PC-3 (cell line): Measurements from ENCODE around the gene AGO1. TPM values are rescaled to one million over a fixed set of nuclear protein-coding genes. Genes with fewer than 3 reads are reported as not detected.

Experiments
- ATAC-seq: fragments of 200-7000 bp; cut with Tn5 transposase; 2 replicates; pipeline ENCODE4 v1.9.1; 2020; ENCODE audit warnings: mild to moderate bottlenecking, moderate library complexity
- BruUV-seq: library from RNA; stranded (reverse); fragments of 400-500 nt; replicated peaks from 2 replicates; lab custom pipeline; 2021; lab: Mats Ljungman, UMichigan
- CTCF ChIA-PET: fragments of 300-600 bp; sonication (Branson Sonifier 250); formaldehyde crosslinking; loops from one replicate; lab custom pipeline; 2022; ENCODE audit warnings: antibody characterized with exemption; lab: Charles Lee
- POLR2A ChIA-PET: fragments of 300-600 bp; sonication (Branson Sonifier 250); formaldehyde crosslinking; loops from one replicate; lab custom pipeline; 2022; ENCODE audit warnings: antibody characterized with exemption; ENCODE audit not compliant: unreplicated experiment; lab: Charles Lee
- DNase-seq: peaks from one replicate; pipeline ENCODE4 v3.0.0-alpha.2; 2015
- H2AFZ ChIP-seq: fragments of 300-600 bp; sonication (generic); 2 replicates; pipeline ENCODE4 v1.6.0; 2016; ENCODE audit warnings: antibody characterized with exemption, low read length
- H3F3A ChIP-seq: fragments of 300-600 bp; sonication (generic); one replicate; pipeline ENCODE4 v1.6.0; 2017; ENCODE audit warnings: antibody characterized with exemption, low read length, control low read depth, mild to moderate bottlenecking; ENCODE audit not compliant: unreplicated experiment
- H3K27ac ChIP-seq: fragments of 300-600 bp; sonication (generic); 2 replicates; pipeline ENCODE4 v1.5.1; 2016; ENCODE audit warnings: mild to moderate bottlenecking, low read length
- H3K27me3 ChIP-seq: fragments of 300-600 bp; sonication (generic); 2 replicates; pipeline ENCODE4 v1.6.1; 2016; ENCODE audit warnings: low read length, mixed read lengths
- H3K36me3 ChIP-seq: fragments of 300-600 bp; sonication (generic); 2 replicates; pipeline ENCODE4 v1.6.1; 2016; ENCODE audit warnings: low read depth, mixed run types, low read length, mixed read lengths
- H3K4me1 ChIP-seq: fragments of 300-600 bp; sonication (generic); 2 replicates; pipeline ENCODE4 v1.5.1; 2016; ENCODE audit warnings: low read length; ENCODE audit not compliant: insufficient read depth
- H3K4me2 ChIP-seq: fragments of 300-600 bp; sonication (generic); 2 replicates; pipeline ENCODE4 v1.6.0; 2016; ENCODE audit warnings: low read length
- H3K4me3 ChIP-seq: fragments of 300-600 bp; sonication (generic); 2 replicates; pipeline ENCODE4 v1.5.1; 2016; ENCODE audit warnings: mild to moderate bottlenecking, low read length, mixed read lengths
- H3K79me2 ChIP-seq: fragments of 300-600 bp; sonication (generic); 2 replicates; pipeline ENCODE4 v1.6.1; 2017; ENCODE audit warnings: low read length, mixed read lengths
- H3K9ac ChIP-seq: fragments of 300-600 bp; sonication (generic); 2 replicates; pipeline ENCODE4 v1.6.0; 2016; ENCODE audit warnings: mild to moderate bottlenecking, low read length
- H3K9me2 ChIP-seq: fragments of 300-600 bp; sonication (generic); replicated peaks from 2 replicates; pipeline ENCODE4 v1.6.1; 2016; ENCODE audit warnings: mixed run types, low read length, mixed read lengths
- H3K9me3 ChIP-seq: fragments of 300-600 bp; sonication (generic); 2 replicates; pipeline ENCODE4 v1.6.1; 2016; ENCODE audit warnings: low read length, mixed read lengths
- H4K20me1 ChIP-seq: fragments of 300-600 bp; sonication (generic); 2 replicates; pipeline ENCODE4 v1.6.1; 2016; ENCODE audit warnings: low read length, mixed read lengths
- EZH2 ChIP-seq: fragments of 300-600 bp; sonication (generic); IDR thresholded peaks from one replicate; pipeline ENCODE4 v1.6.1; 2017; ENCODE audit warnings: antibody characterized with exemption, mild to moderate bottlenecking, low read length; ENCODE audit not compliant: unreplicated experiment
- EZH2phosphoT487 ChIP-seq: fragments of 300-600 bp; sonication (generic); IDR thresholded peaks from 2 replicates; pipeline ENCODE4 v1.6.1; 2018; ENCODE audit warnings: mild to moderate bottlenecking, antibody characterized with exemption, low read length, borderline replicate concordance
- intact Hi-C: fragments of 100-400 bp; cut with micrococcal nuclease; formaldehyde crosslinking; loops from 2 replicates; pipeline ENCODE4 v1.9.0; 2023
- total RNA-seq: library from RNA; depleted of rRNA; stranded (reverse); fragments of >200 nt; gene quantifications from 2 replicates; pipeline ENCODE4 v1.2.3, GENCODE V29; 2014
- TF ChIP-seq, protein P1 (sequence below): fragments of 300-600 bp; sonication (generic); conservative IDR thresholded peaks from 2 replicates; pipeline ENCODE4 v1.5.1; 2017; ENCODE audit warnings: antibody characterized with exemption, low read depth, mild to moderate bottlenecking, low read length

The AGO1 gene
- total RNA-seq, 1 experiment from 2014 or later = 15.4 TPM

- Histone ChIP-seq H3K27me3 (no peaks in the 10 kb centered on the region), H3K4me3 (peak overlapping the region; percentile 91), H3K9me2 (no peaks in the 10 kb centered on the region), H3K9ac (peak overlapping the region; percentile 94), H2AFZ (peak overlapping the region; percentile 92), H3K4me2 (peak overlapping the region; percentile 100), H3K36me3 (no peaks in the 10 kb centered on the region), H3K27ac (peak overlapping the region; percentile 91), H3K9me3 (no peaks in the 10 kb centered on the region), H3F3A (no peaks in the 10 kb centered on the region), H4K20me1 (peaks cover 18% of the 10 kb centered on the region), H3K4me1 (peaks cover 25% of the 10 kb centered on the region), H3K79me2 (peaks cover 59% of the 10 kb centered on the region)
- TF ChIP-seq, protein P1, sequence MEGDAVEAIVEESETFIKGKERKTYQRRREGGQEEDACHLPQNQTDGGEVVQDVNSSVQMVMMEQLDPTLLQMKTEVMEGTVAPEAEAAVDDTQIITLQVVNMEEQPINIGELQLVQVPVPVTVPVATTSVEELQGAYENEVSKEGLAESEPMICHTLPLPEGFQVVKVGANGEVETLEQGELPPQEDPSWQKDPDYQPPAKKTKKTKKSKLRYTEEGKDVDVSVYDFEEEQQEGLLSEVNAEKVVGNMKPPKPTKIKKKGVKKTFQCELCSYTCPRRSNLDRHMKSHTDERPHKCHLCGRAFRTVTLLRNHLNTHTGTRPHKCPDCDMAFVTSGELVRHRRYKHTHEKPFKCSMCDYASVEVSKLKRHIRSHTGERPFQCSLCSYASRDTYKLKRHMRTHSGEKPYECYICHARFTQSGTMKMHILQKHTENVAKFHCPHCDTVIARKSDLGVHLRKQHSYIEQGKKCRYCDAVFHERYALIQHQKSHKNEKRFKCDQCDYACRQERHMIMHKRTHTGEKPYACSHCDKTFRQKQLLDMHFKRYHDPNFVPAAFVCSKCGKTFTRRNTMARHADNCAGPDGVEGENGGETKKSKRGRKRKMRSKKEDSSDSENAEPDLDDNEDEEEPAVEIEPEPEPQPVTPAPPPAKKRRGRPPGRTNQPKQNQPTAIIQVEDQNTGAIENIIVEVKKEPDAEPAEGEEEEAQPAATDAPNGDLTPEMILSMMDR = no peak
- TF ChIP-seq EZH2 (no peak), EZH2phosphoT487 (no peak)
- DNase-seq (peak; percentile 32), ATAC-seq (peak; percentile 15)
- CTCF ChIA-PET = interaction anchor here (0.7 kb wide), 1 partner anchor 152 kb away, joined by 3 read pairs; the partner anchor contains the start of gene TEKT2
- intact Hi-C loops = loop anchor here (2.0 to 10.0 kb wide), 2 partner anchors 77 to 153 kb away; partner anchors contain the start of genes ADPRS and TEKT2
- no TSS peak for BruUV-seq
- POLR2A ChIA-PET = interaction anchor here (0.5 kb wide), 2 partner anchors 257 to 289 kb away, joined by 3 read pairs; no protein-coding TSS in a partner anchor
Observed at GRCh38 chr1:35931446-35932157, 48.6 kb downstream of the AGO1 start.

DNA sequence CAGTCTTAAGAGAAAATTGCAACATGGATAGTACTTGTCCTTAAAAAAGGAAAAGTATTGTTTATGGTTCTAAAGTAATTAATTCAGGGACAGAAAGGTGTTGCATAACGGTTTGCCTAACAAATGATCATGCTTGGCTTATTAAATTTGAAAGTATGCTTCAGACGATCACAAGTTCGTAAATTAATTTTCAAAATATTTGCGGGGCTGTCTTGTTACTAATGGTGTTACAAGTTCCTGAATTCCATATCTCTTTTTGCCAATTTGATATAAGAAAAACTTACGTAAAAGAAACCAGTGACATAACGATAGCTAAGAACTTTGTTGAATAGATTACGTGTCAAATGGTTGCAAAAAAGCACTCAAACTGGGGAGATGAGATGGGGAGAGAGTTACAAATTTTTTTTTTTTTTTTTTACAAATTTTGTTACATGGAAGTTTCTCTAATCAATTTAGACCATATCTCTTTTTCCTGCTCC, 49.2 kb downstream of the AGO1 start:
- Histone ChIP-seq H3K9me3 (no peaks in the 10 kb centered on the region), H4K20me1 (peaks cover 18% of the 10 kb centered on the region), H3K4me2 (peak overlapping the region; percentile 100), H3F3A (no peaks in the 10 kb centered on the region), H3K79me2 (peaks cover 65% of the 10 kb centered on the region), H3K36me3 (no peaks in the 10 kb centered on the region), H3K9ac (peak overlapping the region; percentile 94), H3K4me3 (peak overlapping the region; percentile 91), H3K27me3 (no peaks in the 10 kb centered on the region), H3K27ac (no peak overlapping the region), H2AFZ (no peak overlapping the region), H3K4me1 (peaks cover 25% of the 10 kb centered on the region), H3K9me2 (no peaks in the 10 kb centered on the region)
- no peak for DNase-seq
- ChIA-PET CTCF (interaction anchor here (0.7 kb wide), 1 partner anchor 152 kb away, joined by 3 read pairs; the partner anchor contains the start of gene TEKT2), POLR2A (no interaction called here)
- BruUV-seq = TSS peak; percentile 45
- TF ChIP-seq EZH2 (no peak), EZH2phosphoT487 (no peak)
- TF ChIP-seq, protein P1 = no peak
- ATAC-seq = no peak
- intact Hi-C loops = loop anchor here (10.0 kb wide), 1 partner anchor 153 kb away; the partner anchor contains the start of genes ADPRS and TEKT2
